A172 (cell line): ENCODE measurements around the gene SCG3. TPM values are rescaled to one million over a fixed set of nuclear protein-coding genes. Genes with fewer than 3 reads are reported as not detected.

ENCODE experiments used
- DNase-seq: peaks from one replicate; pipeline ENCODE4 v3.0.0-alpha.2; 2015; ENCODE audit warnings: low spot score
- total RNA-seq: library from RNA; depleted of rRNA; stranded (reverse); fragments of >200 nt; shearing (Covaris generic); gene quantifications from 2 replicates; pipeline ENCODE4 v1.2.3, GENCODE V29; 2014

SCG3 gene
- total RNA-seq, 1 experiment from 2014 or later: not detected

GRCh38 chr15:51678096-51678495, 3.2 kb upstream of the SCG3 start:
- DNase-seq: no peak

GRCh38 chr15:51680321-51680720, 982 bp upstream of the SCG3 start:
- no peak for DNase-seq

- DNase-seq: no peak
Observed at GRCh38 chr15:51687565-51687964, 6.3 kb downstream of the SCG3 start.

GRCh38 chr15:51688863-51689262, 7.6 kb downstream of the SCG3 start:
- DNase-seq: no peak

- no peak for DNase-seq
Observed at GRCh38 chr15:51692154-51692553, 10.9 kb downstream of the SCG3 start.

- DNase-seq: no peak
Observed at GRCh38 chr15:51696566-51696965, 15.3 kb downstream of the SCG3 start.

- DNase-seq: no peak
Observed at GRCh38 chr15:51697163-51697562, 15.9 kb downstream of the SCG3 start.

GRCh38 chr15:51699373-51699772, 18.1 kb downstream of the SCG3 start:
- no peak for DNase-seq

GRCh38 chr15:51702710-51703109, 21.4 kb downstream of the SCG3 start:
- DNase-seq: no peak

GRCh38 chr15:51706291-51706690, 25.0 kb downstream of the SCG3 start:
- no peak for DNase-seq

GRCh38 chr15:51706926-51707608, 25.8 kb downstream of the SCG3 start:
- DNase-seq: no peak

- DNase-seq: no peak
Observed at GRCh38 chr15:51708013-51708412, 26.7 kb downstream of the SCG3 start.

GRCh38 chr15:51709031-51709430, 27.7 kb downstream of the SCG3 start:
- no peak for DNase-seq

GRCh38 chr15:51714162-51714561, 32.9 kb downstream of the SCG3 start:
- DNase-seq: no peak

- DNase-seq: no peak
Observed at GRCh38 chr15:51714911-51715310, 33.6 kb downstream of the SCG3 start.

GRCh38 chr15:51718219-51718618, 36.9 kb downstream of the SCG3 start:
- DNase-seq: no peak

- DNase-seq: no peak
Observed at GRCh38 chr15:51718746-51719145, 37.4 kb downstream of the SCG3 start.

GRCh38 chr15:51720201-51720995, 39.1 kb downstream of the SCG3 start:
- no peak for DNase-seq

GRCh38 chr15:51721199-51721960, 40.1 kb downstream of the SCG3 start:
- no peak for DNase-seq

- DNase-seq: no peak
Observed at GRCh38 chr15:51724199-51724598, 42.9 kb downstream of the SCG3 start.

- no peak for DNase-seq
Observed at GRCh38 chr15:51724673-51725072, 43.4 kb downstream of the SCG3 start.

- DNase-seq: peak; percentile 84
Observed at GRCh38 chr15:51726302-51727073, 45.2 kb downstream of the SCG3 start.
